SU-DHL-6 (cell line): ENCODE results near the gene PRSS50.

Experiments used
- CTCF ChIP-seq: fragments of 200-600 bp; sonication (generic); IDR thresholded peaks from one replicate; pipeline ENCODE4 v1.5.1; 2017; ENCODE audit warnings: antibody characterized with exemption, mild to moderate bottlenecking, low read length, moderate library complexity; ENCODE audit not compliant: insufficient read depth, poor library complexity, severe bottlenecking
- EZH2phosphoT487 ChIP-seq: fragments of 200-600 bp; sonication (generic), shearing (Covaris generic); conservative IDR thresholded peaks from 2 replicates; pipeline ENCODE4 v1.6.1; 2018; ENCODE audit warnings: mild to moderate bottlenecking, antibody characterized with exemption, low read length, moderate library complexity, mixed read lengths

DNA sequence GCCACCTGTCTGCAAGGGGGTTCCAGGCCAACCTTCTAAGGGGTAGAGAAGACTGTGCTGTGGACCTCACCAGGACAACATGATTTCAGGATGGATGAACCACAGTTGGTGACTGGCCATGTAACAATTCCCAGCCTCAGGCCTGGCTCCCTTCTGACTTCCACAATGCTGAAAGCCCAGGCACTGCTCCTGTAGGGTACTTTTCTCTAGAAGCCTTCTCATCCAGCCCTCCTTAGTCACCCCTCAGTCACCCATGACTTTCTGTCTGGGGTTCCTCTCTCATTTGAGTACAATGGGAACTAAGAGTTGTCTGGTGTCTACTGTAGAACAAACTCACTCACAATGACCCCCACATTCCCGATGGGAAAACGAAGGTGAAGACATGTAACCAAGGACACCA, 32.8 kb downstream of the PRSS50 start:
- no peak for TF ChIP-seq CTCF
- no peak for TF ChIP-seq EZH2phosphoT487
